ENCODE measurements around the gene ZNF112.
A peak's percentile ranks its signal among the peaks of the same experiment; 100 is the strongest.
"Not testable (repeated sequence)": the region's sequence is repeated elsewhere in the genome, so short reads cannot be mapped to it uniquely, and the experiment has no call there.

The ZNF112 gene

DNA sequence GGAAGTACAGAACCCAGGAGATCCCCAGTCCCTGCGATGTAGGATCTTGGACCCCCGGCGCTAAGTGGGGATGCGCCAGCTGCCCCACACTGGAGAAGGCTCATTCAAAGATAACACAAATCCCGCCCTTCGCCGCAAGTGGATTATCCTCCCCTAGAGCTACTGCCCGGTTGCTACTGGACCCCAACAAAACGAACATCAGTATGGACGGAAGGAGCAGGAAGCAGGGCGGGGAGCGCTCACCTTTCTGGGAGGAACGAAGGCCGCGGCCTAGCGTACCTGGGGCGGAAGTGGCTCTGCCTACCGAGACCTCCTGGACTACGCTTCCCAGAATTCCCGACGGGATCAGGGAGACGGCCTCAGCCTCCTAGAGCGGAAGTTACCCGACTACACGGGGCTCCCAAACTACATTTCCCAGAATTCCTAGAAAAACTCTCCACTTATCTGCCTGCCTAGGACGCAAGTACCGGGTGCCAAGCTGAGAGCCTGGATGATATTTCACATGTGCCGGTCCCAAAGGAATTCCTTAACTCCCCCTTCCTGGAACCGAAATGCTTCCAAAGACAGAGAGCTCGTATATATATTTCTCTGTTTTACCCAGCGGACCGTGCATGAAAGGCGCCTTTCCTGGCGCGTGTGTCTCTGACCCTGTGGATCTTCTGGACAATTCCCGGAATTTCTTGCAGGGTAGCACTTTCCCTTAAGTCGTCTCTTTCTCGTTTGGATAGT, at the start of gene ZNF112:
ZNF112 (minus strand) TSS at position 298 of the 729 bp plus-strand sequence. CDS start 16,141 bp downstream, outside the sequence.
- DNase-seq: peak; percentile 4

DNA sequence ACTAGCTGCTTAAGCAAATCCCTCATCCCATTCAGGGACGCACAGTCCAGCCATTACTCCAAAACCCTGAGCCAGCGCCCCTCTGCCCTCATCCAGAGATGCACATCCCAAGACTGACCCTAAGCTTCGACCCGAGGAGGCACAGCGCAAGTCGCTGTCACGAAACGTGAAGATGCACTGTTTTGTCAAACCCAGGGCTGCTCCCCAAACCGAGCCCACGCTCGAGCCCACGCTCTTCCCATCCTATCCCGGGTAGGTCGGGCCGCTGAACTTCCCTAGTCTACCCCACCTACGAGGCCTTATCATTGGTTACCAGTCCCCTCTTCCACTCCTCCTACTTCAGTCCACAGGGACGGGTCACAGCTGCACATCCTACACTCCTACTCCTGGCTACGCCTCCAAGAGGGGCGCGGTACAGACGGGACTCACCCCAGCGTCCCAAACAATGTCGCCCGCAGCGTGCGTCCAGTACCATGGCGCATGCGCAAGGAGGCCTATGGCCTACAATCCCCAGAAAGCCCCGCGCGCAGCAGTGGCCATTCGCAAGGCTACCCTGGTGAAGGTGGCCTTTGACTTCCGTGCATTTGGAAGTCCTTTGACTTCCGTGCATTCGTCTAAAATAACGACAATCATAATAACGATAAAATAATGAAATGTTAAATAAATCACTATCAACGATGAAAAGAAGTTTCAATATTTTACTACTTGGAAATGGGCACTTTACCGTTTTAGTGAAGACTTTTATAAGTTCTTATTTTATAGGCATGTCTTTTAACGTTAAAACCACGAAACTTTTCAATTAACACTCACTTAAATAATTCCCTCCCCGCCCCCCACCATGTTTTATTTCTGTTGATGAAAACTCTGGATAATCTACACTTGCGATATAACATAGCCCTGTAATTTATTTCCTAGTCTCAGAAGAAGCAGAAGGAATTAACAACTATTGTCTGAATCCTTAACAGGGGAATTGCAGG, 44.9 kb upstream of the ZNF112 start, which contains the start of gene ZNF285:
ZNF285 (minus strand) TSS at position 470 of the 977 bp plus-strand sequence. CDS start 4,395 bp downstream, outside the sequence.
- DNase-seq: peak; percentile 78

DNA sequence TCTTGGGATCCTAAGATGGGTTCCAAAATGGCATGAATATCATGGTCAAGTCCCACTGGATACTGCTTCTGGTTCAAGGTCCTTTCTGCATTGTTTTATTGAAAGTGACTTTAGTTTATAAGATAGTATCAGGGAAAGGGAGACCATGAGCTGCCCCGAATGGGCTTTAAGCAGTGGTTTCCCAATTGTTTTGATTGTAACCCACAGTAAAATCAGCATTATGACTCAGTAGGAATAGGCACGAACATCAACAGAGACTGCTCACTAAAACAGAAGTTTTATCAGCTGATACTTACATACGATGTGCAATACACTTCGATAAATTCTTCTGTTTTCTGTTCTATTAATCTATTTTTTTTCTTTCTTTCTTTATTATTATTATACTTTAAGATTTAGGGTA, 32.8 kb upstream of the ZNF112 start:
- DNase-seq: not testable (repeated sequence)

DNA sequence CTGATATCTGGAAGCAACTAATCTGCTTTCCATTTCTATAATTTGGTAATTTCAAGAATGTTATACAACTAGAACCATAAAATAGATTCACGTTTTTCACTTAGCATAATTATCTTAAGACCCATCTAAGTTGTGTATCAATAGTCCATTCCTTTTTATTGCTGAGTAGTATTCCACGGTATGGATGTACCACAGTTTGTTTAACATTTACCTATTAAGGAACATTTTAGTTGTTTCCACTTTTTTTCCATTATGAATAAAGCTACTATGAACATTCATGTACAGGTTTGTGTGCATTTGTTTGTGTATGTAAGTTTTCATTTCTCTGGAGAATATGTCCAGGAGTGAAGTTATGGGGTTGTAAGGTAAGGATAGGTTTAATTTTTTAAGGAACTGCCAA, 18.3 kb upstream of the ZNF112 start:
- DNase-seq: no peak

DNA sequence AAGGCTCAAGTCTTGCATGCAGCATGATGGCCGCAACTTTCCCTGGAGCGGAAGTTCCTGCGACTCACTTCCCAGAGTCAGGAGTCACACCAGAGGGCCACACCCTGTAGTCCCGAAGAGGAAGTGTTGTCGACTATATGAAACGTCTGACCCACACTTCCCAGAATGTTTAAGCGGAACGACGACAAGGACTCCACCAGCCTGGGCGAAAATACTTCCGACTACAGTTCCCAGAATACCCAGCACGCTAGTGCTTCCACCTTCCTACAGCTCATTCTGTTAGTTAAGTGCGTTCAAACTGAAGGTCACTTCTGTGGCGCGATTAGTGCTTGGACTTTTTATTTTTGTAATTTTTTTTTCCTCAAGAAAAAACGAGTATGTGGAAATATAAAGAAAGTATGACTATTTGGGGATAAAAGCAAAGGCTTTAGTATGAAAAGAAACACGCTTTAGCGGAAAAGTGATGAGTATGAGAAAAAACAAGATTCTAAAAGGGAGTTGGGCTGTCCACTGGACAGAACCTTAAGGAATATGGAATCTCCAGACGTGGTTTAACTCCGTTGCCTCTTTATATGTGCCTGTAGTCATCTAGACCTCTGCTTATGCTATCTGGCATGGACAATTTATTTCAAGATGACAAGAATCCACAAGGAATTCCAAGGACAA, 15.5 kb upstream of the ZNF112 start:
- no peak for DNase-seq

DNA sequence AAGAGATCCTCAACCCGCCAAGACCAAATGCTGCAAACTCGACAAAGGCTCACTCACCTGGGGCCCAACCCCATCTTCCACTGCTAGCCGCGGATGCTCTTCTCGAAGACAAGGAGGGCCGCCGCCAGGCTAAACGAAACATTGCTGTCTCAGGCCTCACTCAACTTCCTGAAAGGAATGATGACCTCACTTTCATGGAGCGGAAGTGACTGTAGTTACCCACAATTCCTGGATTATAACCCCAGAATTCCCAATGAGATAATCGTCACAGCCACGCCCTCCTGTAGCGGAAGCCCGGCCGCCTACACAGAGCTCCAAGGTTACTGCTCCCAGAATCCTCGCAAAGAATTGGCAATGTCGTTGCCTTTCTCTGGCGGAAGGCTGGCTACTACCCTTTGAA, 10.5 kb upstream of the ZNF112 start:
- no peak for DNase-seq

GRCh38 chr19:44346556-44346955, 9.9 kb downstream of the ZNF112 start:
- DNase-seq: no peak

DNA sequence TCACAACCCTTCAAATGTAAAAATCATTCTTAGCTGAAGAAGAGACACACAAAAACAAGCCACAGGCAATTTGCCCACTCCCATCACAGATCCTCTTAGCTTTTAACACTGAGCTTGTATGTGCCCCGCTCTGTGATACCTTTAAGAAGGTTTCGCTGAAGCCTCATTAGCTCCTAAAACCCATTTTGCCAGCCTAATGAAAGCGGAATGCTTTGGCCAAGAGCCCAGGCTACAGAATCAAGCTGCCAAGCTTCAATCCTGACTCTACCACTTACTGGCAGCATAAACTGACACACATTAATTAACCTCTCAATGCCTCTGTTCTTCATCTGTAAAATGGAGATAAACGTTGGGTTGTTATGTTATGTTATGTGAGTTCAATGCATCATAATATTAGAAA, 10.5 kb downstream of the ZNF112 start:
- no peak for DNase-seq

DNA sequence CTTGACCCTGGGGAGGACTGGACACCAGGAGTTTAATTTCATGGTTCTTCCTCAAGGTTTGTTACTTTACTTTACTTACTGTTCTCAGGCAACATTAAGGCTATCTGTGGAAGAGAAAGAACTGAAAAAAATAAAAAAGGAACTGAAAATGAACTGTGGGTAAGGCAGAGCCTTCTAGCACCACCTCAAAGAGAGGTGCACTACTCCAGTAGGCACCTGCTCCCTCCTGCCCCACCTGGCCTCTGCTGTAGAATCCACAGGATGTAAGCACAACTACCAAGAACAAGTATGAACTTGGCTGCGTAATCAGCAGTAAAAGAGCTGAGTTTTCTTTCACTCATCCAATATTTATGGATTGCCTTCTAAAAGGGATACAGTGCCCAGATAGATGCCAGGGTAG, 12.2 kb downstream of the ZNF112 start:
- DNase-seq: no peak

- DNase-seq: no peak
Observed at GRCh38 chr19:44341794-44342193, 14.7 kb downstream of the ZNF112 start.

GRCh38 chr19:44334639-44335038, 21.8 kb downstream of the ZNF112 start:
- DNase-seq: not testable (repeated sequence)

- no peak for DNase-seq
Observed at GRCh38 chr19:44332145-44332544, 24.3 kb downstream of the ZNF112 start.

DNA sequence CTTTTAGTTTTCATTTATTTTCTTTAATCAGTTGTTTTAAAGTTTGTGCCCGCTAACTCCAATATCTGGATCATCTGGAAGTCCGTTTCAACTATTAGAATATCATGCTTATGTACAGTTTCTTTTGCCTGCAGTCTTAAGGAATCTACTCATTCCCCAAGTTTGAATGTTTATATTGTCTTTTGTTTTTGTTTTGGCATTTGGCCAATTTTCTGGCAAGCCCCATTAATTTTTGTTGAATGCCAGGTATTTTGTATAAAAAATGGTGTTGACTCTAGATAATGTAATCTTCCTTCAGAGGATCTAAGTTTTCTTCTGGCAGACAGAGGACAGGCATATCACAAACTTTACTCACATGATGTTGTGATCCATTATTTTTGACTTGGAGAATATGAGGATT, 40.6 kb downstream of the ZNF112 start:
- no peak for DNase-seq

DNA sequence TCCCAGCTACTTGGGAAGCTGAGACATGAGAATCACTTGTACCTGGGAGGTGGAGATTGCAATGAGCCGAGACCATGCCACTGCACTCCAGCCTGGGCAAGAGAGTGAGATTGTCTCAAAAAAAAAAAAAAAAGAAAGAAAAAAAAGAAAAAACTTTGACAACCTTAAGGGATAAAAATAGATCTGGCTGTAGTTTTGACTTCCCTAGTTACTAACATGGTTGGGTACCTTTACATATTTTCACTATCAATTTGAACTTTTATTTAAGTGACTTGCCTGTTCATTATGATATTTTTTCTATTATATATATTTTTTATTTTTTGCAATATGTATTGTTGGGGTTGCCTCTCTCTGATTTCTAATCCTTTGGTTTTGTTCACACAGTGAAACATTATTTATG, 43.2 kb downstream of the ZNF112 start:
- DNase-seq: no peak

DNA sequence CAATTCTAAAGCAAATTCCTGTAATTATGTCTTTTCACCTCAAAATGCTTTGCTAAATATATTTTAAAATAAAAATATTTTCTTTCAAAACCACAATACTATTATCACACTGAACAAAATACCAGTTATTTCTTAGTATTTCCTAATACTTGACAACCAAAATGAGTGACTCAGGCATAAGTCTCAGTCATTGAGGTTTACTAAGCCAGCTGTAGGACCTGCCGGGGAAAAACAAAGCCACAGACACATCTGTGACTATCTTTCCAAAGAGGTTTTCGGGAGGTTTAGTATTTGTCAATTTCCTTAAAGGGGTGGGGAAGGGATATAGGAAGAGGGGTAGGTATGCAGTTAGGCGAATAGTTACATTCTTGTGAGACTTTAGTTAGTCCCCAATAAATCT, 48.5 kb downstream of the ZNF112 start:
- DNase-seq: no peak

- DNase-seq: no peak
Observed at GRCh38 chr19:44306283-44306682, 50.2 kb downstream of the ZNF112 start.

- DNase-seq: no peak
Observed at GRCh38 chr19:44305457-44305856, 51.0 kb downstream of the ZNF112 start.

GRCh38 chr19:44304659-44305193, 51.8 kb downstream of the ZNF112 start, which contains the start of gene ZNF235:
Gene ZNF235, minus strand, starts transcription at chr19:44305025. Its CDS starts 1,621 bp downstream, at chr19:44303404.
- peak; percentile 78 for DNase-seq

DNA sequence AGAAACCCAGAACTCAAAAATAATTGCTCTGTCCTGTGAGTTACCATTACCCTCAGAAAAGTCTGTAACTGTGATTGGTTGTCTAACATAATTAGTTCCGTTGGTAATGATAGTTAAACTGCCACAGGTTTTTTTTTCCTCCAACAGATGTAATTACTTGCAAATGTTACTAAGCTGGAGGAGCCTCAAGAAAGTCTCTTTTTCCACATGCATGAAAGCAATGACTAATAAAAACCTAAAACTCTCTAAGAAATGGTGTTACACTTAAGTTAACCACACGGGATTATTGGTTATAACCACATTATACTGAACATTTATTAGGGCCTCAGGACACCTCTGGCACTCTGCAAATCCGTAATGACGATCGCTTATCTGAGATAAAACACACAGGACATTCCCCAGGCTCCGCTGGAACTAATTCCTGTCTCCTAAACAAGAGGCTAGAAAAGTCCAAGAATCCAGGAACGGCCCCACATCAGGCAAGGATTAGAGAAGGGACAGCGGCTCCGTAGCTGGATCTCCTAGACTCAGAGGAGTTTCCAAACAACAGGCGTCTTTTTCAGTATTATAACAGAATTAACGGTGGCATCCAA, 52.4 kb downstream of the ZNF112 start:
- DNase-seq: no peak

- no peak for DNase-seq
Observed at GRCh38 chr19:44303320-44303719, 53.2 kb downstream of the ZNF112 start.

- DNase-seq: no peak
Observed at GRCh38 chr19:44284968-44285367, 71.5 kb downstream of the ZNF112 start.

GRCh38 chr19:44282846-44283245, 73.6 kb downstream of the ZNF112 start:
- DNase-seq: no peak

Data from CD4-positive, alpha-beta T cell treated with Interleukin-6 for 4 hours (primary cell).